ENCODE results near the gene NAV1.

Gene NAV1

DNA sequence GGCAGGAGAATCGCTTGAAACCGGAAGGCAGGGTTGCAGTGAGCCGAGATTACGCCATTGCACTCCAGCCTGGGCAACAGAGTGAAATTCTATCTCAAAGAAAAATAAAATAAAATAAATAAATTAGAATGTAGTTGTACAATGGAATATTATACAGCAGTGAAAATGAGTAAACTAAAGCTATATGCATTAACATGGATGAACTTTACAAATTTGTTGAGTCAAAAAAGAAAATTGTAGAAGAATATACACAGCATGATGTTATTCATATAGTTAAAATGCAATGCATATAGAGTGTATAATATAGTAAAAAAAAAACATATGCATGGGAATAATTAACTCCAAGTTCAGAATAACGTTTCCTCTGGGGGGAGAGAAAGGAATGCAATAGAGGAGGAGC lies 11.0 kb upstream of the NAV1 start:
- no peak for DNase-seq (ENCODE audit: low read depth in 2 of 2)

DNA sequence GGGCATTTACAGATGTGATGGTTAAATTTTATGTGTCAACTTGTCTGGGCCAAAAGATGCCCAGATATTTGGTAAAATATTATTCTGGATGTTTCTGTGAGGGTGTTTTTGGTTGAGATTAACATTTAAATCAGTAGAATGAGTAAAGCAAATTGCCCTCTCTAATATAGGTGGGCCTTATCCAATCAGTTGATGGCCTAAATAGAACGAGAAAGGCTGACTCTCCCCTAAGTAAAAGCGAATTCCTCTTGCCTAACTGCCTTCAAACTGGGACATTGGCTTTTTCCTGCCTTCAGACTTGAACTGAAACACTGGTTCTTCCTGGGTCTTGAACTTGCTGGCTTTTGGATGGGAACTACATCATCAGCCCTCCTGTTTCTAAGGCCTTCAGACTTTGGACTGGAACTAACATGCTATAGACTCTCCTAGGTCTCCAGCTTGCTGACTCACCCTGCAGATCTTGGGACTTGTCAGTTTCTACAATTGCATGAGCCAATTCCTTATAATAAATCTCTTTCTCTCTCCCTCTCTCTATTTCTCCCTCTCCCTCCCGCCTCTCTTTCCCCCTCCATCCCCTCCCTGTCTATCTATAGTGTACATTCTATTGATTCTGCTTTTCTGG lies 10.2 kb upstream of the NAV1 start:
- no peak for DNase-seq (ENCODE audit: low read depth in 2 of 2)

DNA sequence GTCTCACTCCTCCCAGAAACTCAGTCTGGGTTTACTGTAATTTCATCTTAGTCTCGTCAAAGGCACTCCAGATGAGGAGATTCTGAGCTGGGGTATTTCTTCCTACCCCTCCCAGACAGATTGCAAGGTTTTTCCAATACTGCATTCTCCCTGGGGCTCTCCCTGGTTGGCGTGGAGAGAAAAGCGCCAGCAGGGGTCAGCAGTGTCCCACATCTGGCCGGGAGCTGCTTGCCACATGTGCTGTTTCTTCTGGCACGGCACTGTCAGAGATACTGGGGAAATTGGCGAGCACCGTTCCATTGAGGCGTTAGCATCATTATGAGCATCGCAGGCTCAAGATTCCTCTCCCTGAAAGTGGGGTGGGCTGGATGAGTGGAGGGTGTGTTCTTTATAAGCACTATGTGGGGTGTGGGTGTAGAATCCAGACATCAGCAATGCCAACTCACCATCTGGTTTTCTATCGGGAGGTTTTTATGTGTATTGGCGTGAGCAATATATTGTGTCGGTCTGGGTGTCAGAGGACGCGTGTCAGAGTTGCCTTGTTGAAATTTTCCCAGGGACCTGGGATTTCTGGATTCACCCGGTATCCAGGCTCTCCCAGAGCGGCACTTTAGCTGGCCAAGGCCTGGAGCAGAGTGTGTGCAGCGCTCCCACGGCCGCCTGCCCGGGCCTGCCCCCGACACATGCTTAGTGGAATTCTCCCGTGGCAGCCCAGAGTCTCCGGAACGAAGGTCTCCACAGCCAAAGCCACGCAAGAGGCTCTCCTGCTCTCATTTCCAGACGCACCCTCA lies 8.0 kb upstream of the NAV1 start:
- DNase-seq (ENCODE audit: low read depth in 2 of 2): no peak

DNA sequence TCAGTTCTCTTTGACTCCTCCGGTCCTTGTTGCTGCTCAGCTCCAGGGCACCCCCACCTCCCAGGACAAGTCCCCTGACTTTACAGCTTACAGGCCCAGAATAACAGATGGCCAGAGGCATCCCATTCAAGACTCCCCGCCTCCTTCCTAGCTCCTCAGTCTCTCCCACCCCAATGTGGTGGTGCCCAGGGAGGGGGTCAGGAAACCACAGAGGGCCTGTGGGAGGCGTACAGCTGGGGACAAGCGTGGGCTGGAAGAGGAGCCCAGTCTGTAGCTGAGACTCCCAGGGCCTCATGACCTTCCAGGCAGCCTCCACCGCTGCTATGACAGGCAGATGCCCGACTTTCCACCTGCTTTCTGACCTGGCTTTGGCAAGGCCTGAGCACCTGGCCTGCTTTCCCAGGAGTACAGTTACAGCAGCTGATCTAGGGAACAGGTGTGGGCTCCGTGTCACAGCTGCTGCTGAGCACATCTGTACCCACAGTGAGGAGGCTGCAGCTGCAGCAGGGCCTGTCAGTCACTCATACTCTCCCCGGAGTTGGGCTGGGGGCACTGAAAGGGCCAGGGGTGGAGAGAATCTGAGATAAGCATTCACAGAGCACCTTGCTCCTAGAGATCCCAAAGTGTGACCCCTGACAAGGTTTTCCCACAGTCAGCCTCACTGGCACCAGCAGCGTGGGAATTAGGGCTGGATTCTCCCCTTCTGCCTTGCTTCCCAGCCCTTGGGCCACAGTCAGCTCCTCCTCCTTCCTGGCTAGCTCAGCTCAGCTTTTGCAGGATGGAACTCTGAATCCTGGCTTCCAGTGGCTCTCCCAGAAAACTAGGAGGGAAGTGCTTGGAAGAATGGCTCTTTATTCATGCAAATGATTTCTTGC lies 7.1 kb upstream of the NAV1 start:
- DNase-seq (ENCODE audit: low read depth in 2 of 2): no peak

DNA sequence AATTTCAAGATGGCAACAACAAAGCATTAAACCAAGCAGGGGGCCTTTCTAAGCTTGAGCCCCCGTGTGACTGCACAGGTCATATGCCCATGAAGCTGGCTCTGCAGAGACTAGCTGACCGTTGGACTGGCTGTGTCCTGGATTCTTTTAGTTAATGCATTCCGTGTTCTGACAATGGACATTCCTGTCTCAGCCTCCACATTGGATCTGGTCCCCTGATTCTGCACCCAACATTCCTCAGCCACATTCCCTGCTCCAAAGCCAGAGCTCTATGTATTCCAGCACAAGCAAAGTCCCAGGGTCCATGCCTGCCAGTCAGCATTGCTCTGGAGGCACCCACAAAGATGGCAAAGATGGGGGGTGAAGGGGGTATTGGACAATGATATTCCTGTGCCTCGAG lies 5.1 kb upstream of the NAV1 start:
- no peak for DNase-seq (ENCODE audit: low read depth in 2 of 2)

DNA sequence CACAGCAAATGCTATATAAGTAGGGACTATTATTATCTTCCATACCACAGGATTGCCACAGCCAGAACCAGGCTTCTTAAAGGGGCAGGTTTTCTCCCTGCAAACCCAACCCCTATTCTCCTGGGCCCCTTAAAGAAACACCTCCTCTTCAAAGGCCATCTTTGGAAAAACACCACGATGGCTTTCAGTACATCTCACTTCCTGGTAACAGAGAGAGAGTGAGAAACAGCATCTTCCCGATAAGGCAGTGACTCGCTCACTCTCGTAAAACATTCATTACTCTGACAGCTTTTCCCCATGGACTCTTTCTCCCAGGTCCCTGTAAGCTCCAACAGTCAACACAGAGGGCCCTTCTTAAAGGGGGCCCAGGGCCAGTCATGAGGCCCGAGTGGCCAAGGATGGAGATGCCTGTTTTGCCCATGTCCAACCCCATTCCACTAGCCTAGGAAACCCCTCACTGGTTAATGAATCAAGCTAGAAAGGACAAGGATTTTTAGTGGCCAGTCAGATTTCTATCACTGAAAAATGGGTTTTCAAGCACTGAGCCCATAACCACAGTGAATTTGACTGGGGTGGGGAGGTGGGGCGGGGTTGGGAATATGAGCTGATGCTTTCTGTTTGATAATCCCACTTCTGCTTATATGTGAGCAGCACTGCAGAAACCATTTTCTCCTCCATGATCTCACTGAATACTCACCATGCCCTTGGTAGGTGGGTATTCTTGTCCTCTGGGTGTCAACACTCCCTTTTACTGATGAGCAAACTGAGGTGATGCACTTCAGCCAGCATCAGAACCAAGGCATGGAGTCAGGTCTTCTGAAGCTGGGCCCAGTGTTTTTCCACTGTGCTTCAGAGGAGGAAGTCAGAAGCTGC lies 3.6 kb upstream of the NAV1 start:
- DNase-seq (ENCODE audit: low read depth in 2 of 2): no peak

DNA sequence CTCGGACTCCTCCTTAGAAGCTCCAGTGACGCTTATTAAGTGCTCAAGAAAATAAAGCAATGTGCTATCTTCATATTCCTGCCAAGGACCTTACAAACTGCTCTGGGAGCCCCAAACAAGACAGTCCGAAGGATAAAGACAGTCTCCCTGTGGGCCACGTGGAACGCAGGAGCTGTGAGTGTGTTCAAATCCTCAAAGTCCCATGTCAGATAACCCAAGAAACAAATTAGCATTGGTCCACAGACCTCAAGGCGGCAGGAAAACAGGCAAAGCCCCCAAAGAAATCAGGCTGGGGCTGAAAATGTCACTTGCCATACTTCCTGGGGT lies 3.0 kb upstream of the NAV1 start:
- no peak for DNase-seq (ENCODE audit: low read depth in 2 of 2)

DNA sequence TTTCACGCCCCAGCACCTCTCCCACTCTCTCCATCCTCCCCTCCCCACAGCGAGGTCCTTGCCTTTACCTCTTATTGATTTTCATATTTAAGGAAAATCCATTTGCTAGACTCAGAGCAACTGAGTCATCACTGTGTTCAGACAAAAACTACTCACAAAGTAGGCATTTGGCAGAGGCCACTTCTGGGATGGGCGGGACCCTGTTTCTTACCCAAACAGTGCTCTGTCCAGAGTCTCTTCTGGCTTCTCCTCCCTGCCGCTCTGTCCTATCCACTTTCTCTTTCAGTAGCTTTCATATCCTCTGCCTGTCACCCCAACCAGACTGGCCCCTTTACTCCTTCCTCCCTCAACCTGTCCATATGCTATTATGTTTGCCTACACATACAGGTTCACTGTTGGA lies 2.4 kb upstream of the NAV1 start:
- DNase-seq (ENCODE audit: low read depth in 2 of 2): no peak

DNA sequence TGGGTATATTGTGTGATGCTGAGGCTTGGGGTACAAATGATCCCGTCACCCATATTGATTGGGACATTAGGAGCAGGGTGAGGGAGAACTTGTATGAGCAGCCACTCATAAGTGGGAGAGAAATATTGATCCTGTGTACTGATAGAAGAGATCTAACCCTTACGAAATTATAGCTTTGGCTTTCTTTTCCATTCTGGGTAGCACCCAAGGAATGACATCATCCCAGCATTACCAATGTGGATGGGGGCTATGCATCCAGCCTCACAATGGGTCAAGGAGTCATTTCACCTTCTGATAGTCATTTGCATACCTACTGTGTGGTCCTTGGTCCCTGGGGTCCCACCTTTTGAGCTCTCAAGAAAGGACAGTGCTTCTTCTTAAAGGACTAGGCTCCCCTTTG lies 1.9 kb upstream of the NAV1 start:
- DNase-seq (ENCODE audit: low read depth in 2 of 2): no peak

DNA sequence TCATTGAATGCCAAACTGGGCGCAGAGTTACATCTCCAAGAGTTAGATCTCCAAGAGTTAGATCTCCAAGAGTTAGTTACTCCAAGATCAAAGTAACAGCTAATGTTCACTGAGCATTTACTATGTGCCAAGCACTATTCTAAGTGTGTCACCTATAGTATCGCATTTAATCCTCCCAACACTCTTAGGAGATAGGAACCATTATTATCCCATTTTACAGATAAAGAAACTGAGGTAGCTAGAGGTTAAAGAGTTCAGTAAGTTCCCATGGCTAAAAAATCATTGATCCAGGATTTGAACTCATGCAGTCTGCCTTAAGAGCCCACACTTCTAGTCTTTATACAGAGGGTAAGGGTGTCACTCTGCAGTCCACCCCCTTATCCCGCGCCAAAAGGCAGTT lies 1.5 kb upstream of the NAV1 start:
- no peak for DNase-seq (ENCODE audit: low read depth in 2 of 2)

DNA sequence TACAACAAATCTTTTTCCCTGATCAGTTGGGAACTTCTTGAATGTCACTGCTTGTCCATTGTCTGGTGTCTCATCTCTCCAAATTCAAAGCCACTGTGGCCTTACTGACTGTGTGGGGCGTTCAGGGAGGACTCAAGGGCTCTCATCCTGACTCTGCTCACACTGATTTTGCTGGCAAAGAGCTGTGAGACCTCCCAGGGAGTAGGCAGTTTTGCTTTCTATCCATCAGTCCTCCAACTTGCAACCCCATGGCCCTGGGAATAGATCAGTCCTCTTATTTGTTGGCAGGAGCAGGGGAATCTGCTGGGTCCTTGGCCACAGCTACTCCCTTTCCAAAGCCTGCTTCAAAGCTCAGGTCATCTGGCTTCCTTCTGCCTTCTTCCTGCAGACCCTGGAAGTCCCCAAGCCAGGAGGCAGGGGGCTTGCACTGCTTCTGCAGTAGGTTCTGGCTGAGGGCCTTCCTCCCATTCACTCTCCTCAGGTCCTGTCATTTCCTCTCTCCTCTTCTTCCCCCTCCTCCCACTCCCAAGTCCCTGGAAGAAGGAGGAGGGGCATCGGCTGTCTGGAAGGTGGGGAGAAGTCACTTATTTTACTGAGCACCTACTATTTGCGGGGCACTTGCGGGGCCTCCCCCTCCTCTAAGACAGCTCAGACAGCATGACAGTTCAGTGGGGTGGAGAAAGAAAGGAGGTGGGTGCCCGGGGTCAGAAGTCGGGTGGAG lies 876 bp upstream of the NAV1 start:
- DNase-seq (ENCODE audit: low read depth in 2 of 2): no peak

DNA sequence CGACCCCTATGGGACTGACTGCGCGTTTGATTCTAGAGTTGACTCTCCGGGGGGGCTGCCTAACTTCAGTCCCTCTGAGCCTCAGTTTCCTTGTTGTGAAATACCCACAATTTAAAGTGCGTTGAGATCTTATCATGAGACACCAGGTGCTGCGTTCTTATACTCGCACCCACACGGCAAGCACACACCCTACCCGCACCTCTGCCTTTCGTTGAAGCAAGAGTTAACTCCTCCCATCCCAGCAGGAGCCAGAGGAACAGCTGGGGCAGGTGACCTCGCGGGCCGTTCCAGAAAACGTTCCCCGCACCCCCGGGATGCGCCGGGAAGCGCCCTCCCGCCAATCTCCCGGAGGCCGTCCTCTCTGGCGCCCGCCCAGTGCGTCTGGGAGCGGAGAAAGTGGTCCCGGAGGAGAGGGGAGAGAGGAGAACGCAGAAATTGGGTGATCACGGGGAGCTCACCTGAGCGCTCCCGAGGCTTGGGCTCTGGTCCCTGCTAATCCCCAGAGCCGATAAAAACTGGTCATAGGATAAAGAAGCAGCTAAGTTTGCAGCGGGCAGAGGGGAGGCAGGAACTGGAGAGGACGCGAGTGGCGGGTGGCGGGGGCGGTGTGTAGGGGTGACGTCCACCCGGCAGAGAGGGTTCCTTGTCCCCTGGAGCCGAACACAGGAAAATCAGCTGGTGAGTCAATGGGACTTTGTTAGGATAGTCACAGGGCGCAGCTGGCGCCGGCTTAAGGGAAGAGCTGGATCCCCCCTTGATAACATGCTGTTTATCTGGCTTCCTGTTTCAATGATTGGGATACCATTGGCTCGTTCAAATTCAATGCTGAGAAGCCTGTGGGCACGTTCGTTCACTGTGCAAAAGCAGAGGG lies 869 bp downstream of the NAV1 start:
- no peak for DNase-seq (ENCODE audit: low read depth in 2 of 2)

DNA sequence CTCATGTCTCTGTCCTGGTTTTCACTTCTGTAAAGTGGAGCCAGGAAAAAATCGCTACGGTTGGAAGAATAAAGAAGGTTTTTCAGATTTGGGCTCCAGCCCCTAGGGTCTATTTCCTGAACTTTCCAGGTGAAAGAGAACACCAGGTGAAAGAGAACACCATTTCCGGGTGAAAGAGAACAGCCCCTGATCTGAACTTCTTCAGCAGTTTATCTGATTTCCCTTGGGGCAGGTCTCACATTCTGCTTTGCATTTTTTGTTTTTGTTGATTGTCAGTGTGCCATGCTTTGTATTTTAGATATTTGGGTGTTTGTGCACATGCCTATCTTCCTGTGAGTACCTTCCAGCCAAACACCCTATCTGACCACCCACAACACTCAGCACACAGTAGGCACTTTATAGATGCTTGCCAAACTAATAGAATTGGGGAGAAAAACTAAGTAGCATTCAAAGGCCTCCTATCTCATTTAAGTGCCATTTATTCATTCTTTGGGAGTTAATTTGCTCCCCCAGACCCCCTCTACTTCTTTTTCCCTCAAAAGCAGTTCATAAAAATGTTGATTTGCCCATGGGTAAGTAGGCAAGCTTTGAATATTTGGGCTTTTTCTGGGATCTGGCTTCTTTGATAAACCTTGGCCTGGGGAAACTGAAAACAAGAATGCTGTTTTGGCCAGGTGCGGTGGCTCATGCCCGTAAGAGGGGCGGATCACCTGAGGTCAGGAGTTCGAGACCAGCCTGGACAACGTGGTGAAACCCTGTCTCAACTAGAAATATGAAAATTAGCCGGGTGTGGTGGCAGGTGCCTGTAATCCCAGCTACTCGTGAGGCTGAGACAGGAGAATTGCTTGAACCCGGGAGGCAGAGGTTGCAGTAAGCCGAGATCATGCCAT lies 2.2 kb downstream of the NAV1 start:
- DNase-seq (ENCODE audit: low read depth in 2 of 2): no peak

DNA sequence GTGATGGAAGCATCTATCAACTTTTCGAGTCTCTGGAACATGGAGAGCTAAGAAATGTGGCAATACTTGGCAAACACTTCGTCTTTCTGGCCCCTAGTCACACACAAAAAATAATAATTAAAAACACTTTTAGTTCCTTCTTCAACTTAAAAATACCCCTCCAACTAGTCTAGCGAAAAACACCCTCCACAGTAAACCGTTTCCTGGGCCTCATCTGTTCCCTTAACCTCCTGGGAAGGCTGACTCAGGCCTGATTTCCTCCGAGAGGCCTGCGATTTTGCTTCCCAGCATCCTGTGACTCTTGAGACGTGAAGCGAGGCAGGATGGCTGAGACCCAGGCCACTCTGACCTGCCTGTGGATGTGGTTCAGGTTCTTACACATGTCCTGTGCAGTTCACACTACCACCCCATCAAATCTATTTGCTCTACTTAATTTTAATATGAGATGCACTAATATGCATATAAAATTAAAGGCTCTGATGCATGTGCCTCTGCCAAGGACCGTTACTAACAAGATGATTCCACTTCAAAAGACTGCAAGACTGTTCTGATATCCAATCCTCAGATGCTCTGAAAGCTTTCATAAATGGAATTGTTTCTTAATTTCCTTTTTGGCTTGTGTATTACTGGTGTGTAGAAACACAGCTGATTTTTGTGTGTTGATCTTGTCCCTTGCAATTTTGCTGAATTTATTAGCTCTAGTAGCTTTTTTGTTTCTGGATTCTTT lies 3.5 kb downstream of the NAV1 start:
- DNase-seq (ENCODE audit: low read depth in 2 of 2): no peak

DNA sequence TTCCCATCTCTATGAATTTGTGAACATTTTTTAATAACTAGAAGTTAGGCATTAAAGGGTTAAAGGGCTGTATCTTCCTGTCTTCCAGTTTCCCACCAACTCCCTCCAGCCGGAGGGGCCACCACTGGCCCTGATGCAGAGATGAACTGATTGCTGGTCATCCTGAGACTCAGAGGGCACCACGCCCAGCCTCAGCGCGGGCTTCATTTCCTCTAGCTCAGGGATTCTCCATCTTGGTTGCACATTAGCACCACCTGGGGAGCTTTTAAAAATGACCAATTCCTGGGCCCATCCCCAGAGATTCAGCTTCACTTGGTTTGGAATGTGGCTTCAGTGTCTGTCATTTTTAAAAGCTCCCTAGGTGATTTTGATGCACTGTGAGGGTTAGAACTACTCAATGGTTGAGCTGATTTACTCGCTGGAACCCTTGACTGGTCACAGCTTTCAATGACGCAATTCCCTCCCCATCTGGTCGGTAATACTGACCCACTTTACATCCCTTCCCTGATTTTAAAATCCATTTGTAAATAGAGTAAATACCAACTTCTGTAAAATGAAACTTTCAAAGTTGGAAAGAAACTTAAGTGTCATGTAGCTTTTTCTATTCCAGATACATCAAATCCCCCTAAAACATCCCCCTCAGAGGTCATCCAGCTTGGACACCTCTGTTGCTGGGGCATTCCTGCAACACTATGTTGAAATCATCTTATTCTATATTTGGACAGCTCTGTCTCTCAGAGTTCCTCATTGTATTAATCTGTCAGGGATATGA lies 5.1 kb downstream of the NAV1 start:
- no peak for DNase-seq (ENCODE audit: low read depth in 2 of 2)

DNA sequence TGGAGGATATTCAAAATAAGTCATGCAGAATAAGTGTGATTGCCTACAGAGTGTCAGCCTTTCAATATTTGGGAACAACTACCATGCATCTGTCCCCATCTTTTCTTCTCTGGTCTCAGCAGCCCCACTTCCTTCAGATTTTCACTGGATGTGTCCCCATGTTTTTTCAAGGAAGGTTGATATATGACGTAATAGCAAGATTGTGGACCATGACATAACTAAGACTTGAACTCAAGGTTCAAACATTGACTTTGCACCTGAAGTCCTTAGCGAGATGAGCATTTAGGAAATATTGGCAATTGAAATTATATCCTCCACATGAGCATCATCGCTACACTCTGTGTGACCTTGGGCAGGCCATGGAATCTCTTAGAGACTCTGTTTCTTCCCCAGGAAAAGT lies 5.8 kb downstream of the NAV1 start:
- DNase-seq (ENCODE audit: low read depth in 2 of 2): no peak

DNA sequence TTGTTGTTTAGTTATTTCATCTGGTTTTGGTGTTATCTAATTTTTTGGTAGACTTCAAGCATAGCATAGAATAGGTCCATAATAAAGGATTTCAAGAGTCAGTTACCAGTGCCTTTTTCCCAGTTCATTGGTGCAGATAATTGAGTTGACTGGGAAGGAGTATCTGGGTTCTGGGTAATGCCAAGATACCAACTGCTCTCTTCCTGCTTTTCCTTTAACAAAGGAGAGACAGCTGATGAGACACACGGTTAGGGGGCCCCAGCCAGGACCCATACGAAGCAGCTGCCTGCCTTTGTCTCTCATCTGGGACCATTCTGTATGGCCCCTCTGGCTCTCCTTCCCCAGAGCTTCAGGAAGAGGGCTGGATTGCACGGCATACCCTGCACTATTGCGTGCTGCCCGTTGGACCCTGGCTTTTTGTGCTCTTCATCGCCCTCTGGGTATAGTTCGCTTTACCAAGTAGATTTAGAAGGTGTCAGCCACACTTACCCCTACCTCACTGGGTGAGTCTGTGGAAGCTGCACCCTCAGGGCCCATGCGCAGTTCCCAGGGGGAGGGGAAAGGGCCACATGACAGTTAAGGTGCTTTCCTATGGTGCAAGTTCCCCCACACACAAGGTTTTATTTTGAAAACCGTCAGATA lies 7.0 kb downstream of the NAV1 start:
- DNase-seq (ENCODE audit: low read depth in 2 of 2): no peak

All from activated CD8-positive, alpha-beta memory T cell treated with anti-CD3 and anti-CD28 coated beads for 4 hours (primary cell).